ENCODE results near the gene CRKL. TPM values are rescaled to one million over a fixed set of nuclear protein-coding genes. Genes with fewer than 3 reads are reported as not detected.

CRKL gene
- total RNA-seq, 1 donor from 2014 or later: 102 TPM

DNA sequence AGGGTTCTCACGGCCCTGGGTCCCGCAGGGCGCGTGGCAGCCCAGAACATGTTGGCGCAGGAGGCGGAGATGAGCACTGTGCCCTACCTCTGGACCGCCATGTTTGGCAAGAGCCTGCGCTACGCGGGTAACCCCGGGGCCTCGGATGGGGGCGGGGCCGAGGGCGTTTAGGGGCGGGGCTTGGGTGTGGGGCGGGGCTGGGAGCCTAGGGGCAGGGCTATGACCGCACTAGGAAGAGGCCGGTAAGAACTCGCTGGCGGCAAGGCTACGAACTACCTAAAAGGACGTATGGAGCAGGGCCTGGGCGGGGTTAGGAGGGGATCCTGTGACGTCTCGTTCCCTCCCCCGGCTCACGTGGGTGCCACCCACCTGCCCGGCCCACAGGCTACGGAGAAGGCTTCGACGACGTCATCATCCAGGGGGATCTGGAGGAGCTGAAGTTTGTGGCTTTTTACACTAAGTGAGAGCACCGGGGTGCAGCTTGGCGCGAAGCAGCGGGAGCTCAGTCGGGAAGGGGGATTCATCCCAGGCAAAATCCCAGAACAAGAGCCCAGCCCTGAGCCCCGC, 62.1 kb downstream of the CRKL start:
- peak overlapping the region; percentile 89 for H3K4me3 Mint-ChIP-seq
- H3K4me1 Mint-ChIP-seq: peaks cover 45% of the 10 kb centered on the region
- H3K36me3 Mint-ChIP-seq (ENCODE audit: low read depth): no peaks in the 10 kb centered on the region
- TF ChIP-seq, protein P1, sequence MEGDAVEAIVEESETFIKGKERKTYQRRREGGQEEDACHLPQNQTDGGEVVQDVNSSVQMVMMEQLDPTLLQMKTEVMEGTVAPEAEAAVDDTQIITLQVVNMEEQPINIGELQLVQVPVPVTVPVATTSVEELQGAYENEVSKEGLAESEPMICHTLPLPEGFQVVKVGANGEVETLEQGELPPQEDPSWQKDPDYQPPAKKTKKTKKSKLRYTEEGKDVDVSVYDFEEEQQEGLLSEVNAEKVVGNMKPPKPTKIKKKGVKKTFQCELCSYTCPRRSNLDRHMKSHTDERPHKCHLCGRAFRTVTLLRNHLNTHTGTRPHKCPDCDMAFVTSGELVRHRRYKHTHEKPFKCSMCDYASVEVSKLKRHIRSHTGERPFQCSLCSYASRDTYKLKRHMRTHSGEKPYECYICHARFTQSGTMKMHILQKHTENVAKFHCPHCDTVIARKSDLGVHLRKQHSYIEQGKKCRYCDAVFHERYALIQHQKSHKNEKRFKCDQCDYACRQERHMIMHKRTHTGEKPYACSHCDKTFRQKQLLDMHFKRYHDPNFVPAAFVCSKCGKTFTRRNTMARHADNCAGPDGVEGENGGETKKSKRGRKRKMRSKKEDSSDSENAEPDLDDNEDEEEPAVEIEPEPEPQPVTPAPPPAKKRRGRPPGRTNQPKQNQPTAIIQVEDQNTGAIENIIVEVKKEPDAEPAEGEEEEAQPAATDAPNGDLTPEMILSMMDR (conservative IDR thresholded peaks at IDR 0.05): no peak
- H3K27me3 Mint-ChIP-seq (ENCODE audit: low read depth): no peaks in the 10 kb centered on the region
- no peaks in the 10 kb centered on the region for H3K9me3 Mint-ChIP-seq
- H3K27ac Mint-ChIP-seq (ENCODE audit: unreplicated experiment): peak overlapping the region; percentile 95
- DNase-seq (ENCODE audit: low read depth, low spot score): peak; percentile 50

DNA sequence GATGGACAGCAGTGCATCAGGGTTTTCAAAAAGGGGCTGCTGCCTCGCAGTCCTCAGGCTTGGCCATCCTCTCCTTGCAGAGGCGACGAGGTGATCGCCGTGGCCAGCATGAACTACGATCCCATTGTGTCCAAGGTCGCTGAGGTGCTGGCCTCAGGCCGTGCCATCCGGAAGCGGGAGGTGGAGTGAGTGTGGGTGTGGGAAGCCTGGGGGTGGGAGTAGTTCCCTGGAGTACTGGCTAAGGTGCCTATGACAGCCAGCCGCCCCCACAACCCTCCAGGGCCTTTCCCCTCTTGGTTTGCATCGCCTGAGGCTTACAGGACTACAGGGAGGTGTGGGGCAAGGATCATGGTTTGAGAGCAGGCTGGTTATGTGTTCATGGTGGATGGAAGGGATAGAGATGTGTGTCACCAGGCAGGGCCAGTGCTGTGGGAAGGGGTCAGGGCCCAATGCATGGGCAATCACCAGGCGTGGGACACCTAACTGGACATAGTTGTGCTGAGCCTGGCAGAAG, 62.8 kb downstream of the CRKL start:
- H3K27ac Mint-ChIP-seq (ENCODE audit: unreplicated experiment): peak overlapping the region; percentile 52
- H3K27me3 Mint-ChIP-seq (ENCODE audit: low read depth): no peaks in the 10 kb centered on the region
- peaks cover 45% of the 10 kb centered on the region for H3K4me1 Mint-ChIP-seq
- no peak for DNase-seq (ENCODE audit: low read depth, low spot score)
- H3K9me3 Mint-ChIP-seq: no peaks in the 10 kb centered on the region
- no peaks in the 10 kb centered on the region for H3K36me3 Mint-ChIP-seq (ENCODE audit: low read depth)
- TF ChIP-seq, protein P1 (conservative IDR thresholded peaks at IDR 0.05): no peak
- H3K4me3 Mint-ChIP-seq: peak overlapping the region; percentile 89

DNA sequence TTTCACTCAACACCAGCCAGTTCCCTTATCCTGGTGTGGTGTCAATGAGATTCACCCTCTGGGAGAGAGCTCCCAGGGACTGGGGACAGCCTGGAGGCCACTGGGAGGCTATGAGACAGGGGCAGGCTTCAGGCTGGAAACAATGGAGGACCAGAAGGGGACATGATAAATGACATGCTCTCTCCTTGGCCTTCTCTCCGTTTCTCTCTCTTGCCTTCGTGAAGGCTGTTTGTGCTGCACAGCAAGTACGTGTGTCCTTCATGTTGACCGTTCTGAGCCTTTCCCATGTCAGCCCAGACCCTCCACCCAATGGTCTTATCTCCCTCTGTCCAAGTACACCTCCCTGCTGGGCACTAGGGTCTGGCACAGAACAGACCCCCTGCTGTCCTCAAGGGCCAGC, 63.3 kb downstream of the CRKL start:
- TF ChIP-seq, protein P1 (conservative IDR thresholded peaks at IDR 0.05): no peak
- Mint-ChIP-seq H3K36me3 (ENCODE audit: low read depth) (no peaks in the 10 kb centered on the region), H3K9me3 (no peaks in the 10 kb centered on the region), H3K27me3 (ENCODE audit: low read depth) (no peaks in the 10 kb centered on the region), H3K4me3 (peak overlapping the region; percentile 89), H3K27ac (ENCODE audit: unreplicated experiment) (peak overlapping the region; percentile 75), H3K4me1 (peaks cover 45% of the 10 kb centered on the region)
- DNase-seq (ENCODE audit: low read depth, low spot score): no peak

DNA sequence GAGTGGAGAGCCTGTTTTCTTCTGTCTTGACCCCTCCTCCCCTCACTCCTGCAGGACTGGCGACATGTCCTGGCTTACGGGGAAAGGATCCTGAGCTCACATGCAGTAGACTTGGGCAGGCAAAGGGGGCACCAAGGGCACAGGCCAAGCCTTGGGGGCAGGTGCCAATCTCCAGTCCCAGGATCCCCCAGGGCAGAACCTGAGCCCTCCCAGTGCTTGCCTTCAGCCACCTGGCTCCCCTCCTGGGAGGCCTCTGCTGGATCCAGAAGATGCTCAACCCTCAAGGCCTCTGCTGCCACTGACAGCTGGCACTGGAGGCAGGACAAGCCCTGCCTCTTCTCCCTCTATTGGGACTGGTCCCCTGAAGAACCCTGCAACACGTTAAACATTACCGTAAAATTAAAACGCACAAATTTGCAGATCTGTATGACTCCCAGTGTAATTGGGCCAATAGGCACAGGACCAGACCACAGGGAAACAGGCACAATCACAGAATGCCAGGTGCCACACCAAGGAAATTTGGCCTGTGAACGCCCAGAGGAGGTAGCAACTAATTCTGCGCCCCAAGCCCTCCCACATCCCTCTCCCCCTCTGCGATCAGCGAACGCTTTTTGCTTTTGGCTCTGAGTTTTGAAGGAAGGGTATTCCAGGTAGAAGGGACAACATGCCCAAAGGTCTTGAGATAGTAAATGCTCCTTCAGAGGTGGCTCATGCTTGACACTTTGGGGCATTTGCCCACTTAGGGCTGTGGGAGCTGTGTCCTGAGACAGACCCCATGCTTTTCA, 63.9 kb downstream of the CRKL start:
- Mint-ChIP-seq H3K4me3 (peak overlapping the region; percentile 100), H3K4me1 (peaks cover 45% of the 10 kb centered on the region), H3K9me3 (no peaks in the 10 kb centered on the region), H3K36me3 (ENCODE audit: low read depth) (no peaks in the 10 kb centered on the region), H3K27me3 (ENCODE audit: low read depth) (no peaks in the 10 kb centered on the region), H3K27ac (ENCODE audit: unreplicated experiment) (peak overlapping the region; percentile 93)
- TF ChIP-seq, protein P1 (conservative IDR thresholded peaks at IDR 0.05): no peak
- DNase-seq (ENCODE audit: low read depth, low spot score): no peak

DNA sequence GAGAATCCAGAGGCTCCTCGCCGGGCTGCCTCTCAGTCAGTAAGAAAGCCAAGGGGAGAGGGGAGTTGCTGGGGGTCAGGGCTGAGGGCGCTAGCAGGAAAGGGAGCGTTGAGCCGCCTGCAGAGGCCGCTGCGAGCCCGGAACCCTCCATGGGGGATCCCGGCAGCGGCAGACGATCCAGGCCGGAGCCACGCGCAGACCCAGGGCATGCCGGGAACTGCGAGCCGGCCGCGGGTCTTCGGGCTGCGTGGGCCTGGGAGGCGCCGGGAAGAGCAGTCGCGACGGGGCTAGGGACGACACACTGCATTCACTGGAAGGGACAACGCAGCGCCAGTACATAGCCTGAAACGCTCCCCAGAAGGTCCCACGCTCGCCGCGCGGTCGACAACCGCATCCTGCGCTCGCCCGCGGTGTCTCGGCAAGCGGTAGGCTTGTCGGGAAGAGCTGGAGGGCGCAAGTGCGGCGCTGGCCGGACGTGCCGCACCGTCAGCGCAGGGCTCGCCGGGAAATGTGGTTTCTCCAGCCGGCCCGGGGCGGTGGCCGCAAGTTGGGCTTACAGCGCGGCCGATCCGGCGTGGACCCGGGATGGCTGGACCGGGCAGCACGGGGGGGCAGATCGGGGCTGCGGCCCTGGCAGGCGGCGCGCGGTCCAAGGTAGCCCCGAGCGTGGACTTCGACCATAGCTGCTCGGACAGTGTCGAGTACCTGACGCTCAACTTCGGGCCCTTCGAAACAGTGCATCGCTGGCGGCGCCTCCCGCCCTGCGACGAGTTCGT, 64.8 kb downstream of the CRKL start, which contains the start of gene LZTR1:
TSS of gene LZTR1 (plus strand) at position 511 of the 776 bp plus-strand sequence. CDS start at position 586, 75 bp downstream.
- TF ChIP-seq, protein P1 (conservative IDR thresholded peaks at IDR 0.05): peak; percentile 54
- Mint-ChIP-seq H3K36me3 (ENCODE audit: low read depth) (peaks cover 5% of the 10 kb centered on the region), H3K27ac (ENCODE audit: unreplicated experiment) (peak within 1 kb of the TSS; percentile 93), H3K27me3 (ENCODE audit: low read depth) (no peaks in the 10 kb centered on the region), H3K4me3 (peak within 1 kb of the TSS; percentile 100), H3K9me3 (no peaks in the 10 kb centered on the region), H3K4me1 (peaks cover 45% of the 10 kb centered on the region)
- DNase-seq (ENCODE audit: low read depth, low spot score): peak; percentile 65
